IMR-90 (cell line): ENCODE results near the gene RAI14. TPM values are rescaled to one million over a fixed set of nuclear protein-coding genes. Genes with fewer than 3 reads are reported as not detected.

Experiments
- ATAC-seq: fragments of 200-7000 bp; cut with Tn5 transposase; 2 replicates; pipeline ENCODE4 v1.9.1; 2020; ENCODE audit warnings: low read depth, mild to moderate bottlenecking, moderate library complexity
- BruUV-seq: library from RNA; stranded (reverse); fragments of 400-500 nt; replicated peaks from 2 replicates; lab custom pipeline; 2021; lab: Mats Ljungman, UMichigan
- CTCF ChIA-PET: fragments of 300-600 bp; formaldehyde crosslinking; extraction: SDS; loops from one replicate; lab custom pipeline; 2021; ENCODE audit warnings: antibody characterized with exemption; lab: Yijun Ruan, JAX
- POLR2A ChIA-PET: fragments of 300-600 bp; sonication (Branson Sonifier 250); formaldehyde crosslinking; loops from one replicate; lab custom pipeline; 2022; ENCODE audit warnings: antibody characterized with exemption; ENCODE audit not compliant: unreplicated experiment; lab: Charles Lee
- DNase-seq: peaks from one replicate; pipeline ENCODE4 v3.0.0; 2013
- H2AFZ ChIP-seq: replicated peaks from 2 replicates; pipeline ENCODE3; 2013; ENCODE audit warnings: low read length, mild to moderate bottlenecking; ENCODE audit not compliant: poor library complexity
- H2AK5ac ChIP-seq: 2 replicates; pipeline ENCODE4 v1.6.1; 2013; ENCODE audit warnings: low read depth, low read length, inconsistent platforms
- H2AK9ac ChIP-seq: replicated peaks from 2 replicates; pipeline ENCODE3; 2013; ENCODE audit warnings: mild to moderate bottlenecking, low read depth, low read length, moderate library complexity; ENCODE audit not compliant: poor library complexity
- H2BK120ac ChIP-seq: 2 replicates; pipeline ENCODE4 v1.6.1; 2013; ENCODE audit warnings: low read depth, low read length, inconsistent platforms
- H2BK15ac ChIP-seq: 3 replicates; pipeline ENCODE4 v1.6.1; 2013; ENCODE audit warnings: low read depth, low read length, inconsistent platforms
- H2BK20ac ChIP-seq: 2 replicates; pipeline ENCODE4 v1.6.1; 2013; ENCODE audit warnings: low read depth, mild to moderate bottlenecking, inconsistent platforms, low read length, moderate library complexity
- H2BK5ac ChIP-seq: 2 replicates; pipeline ENCODE4 v1.6.1; 2013; ENCODE audit warnings: mild to moderate bottlenecking, low read depth, low read length, inconsistent platforms; ENCODE audit not compliant: poor library complexity, severe bottlenecking
- H3K14ac ChIP-seq: replicated peaks from 2 replicates; pipeline ENCODE4 v1.6.1; 2013; ENCODE audit warnings: low read depth, low read length, inconsistent platforms
- H3K18ac ChIP-seq: 2 replicates; pipeline ENCODE4 v1.6.1; 2013; ENCODE audit warnings: low read depth, low read length, control low read depth
- H3K23ac ChIP-seq: 2 replicates; pipeline ENCODE4 v1.6.1; 2013; ENCODE audit warnings: low read depth, low read length, inconsistent platforms
- H3K27ac ChIP-seq: 2 replicates; pipeline ENCODE4 v1.5.1; 2013; ENCODE audit warnings: mild to moderate bottlenecking, control low read depth, low read length; ENCODE audit not compliant: insufficient read depth
- H3K27me3 ChIP-seq: 2 replicates; pipeline ENCODE4 v1.6.1; 2013; ENCODE audit warnings: low read length; ENCODE audit not compliant: control insufficient read depth, insufficient read depth
- H3K36me3 ChIP-seq: 2 replicates; pipeline ENCODE4 v1.6.1; 2013; ENCODE audit warnings: low read length, mixed read lengths; ENCODE audit not compliant: control insufficient read depth, insufficient read depth
- H3K4ac ChIP-seq: 2 replicates; pipeline ENCODE4 v1.6.1; 2013; ENCODE audit warnings: low read depth, low read length, inconsistent platforms
- H3K4me1 ChIP-seq: 2 replicates; pipeline ENCODE4 v1.6.1; 2013; ENCODE audit warnings: low read length, mixed read lengths; ENCODE audit not compliant: control insufficient read depth, insufficient read depth
- H3K4me2 ChIP-seq: 2 replicates; pipeline ENCODE4 v1.6.1; 2013; ENCODE audit warnings: low read depth, mild to moderate bottlenecking, control low read depth, low read length, moderate library complexity
- H3K4me3 ChIP-seq: 2 replicates; pipeline ENCODE4 v1.5.1; 2013; ENCODE audit warnings: low read depth, mild to moderate bottlenecking, control low read depth, low read length, moderate library complexity; ENCODE audit not compliant: insufficient read depth
- H3K56ac ChIP-seq: 2 replicates; pipeline ENCODE4 v1.6.1; 2013; ENCODE audit warnings: low read length, inconsistent platforms; ENCODE audit not compliant: insufficient read depth; ENCODE audit errors: extremely low read depth
- H3K79me1 ChIP-seq, 2 experiments: 2 replicates each; pipeline ENCODE4 v1.6.1; 2013; ENCODE audit warnings: low read length in 2 of 2, inconsistent platforms in 1 of 2, low read depth in 1 of 2
- H3K9ac ChIP-seq: 2 replicates; pipeline ENCODE4 v1.6.1; 2013; ENCODE audit warnings: low read depth, low read length, control low read depth
- H3K9me1 ChIP-seq: 2 replicates; pipeline ENCODE4 v1.6.1; 2013; ENCODE audit warnings: low read length, inconsistent platforms; ENCODE audit not compliant: insufficient read depth
- H3K9me3 ChIP-seq: 2 replicates; pipeline ENCODE4 v1.6.1; 2013; ENCODE audit warnings: low read length; ENCODE audit not compliant: control insufficient read depth, insufficient read depth
- H4K20me1 ChIP-seq: 2 replicates; pipeline ENCODE4 v1.6.1; 2013; ENCODE audit warnings: low read length, inconsistent platforms; ENCODE audit not compliant: insufficient read depth
- H4K5ac ChIP-seq: 2 replicates; pipeline ENCODE4 v1.6.1; 2013; ENCODE audit warnings: mild to moderate bottlenecking, low read depth, low read length, control low read depth
- H4K8ac ChIP-seq, 2 experiments: 2 replicates each; pipeline ENCODE4 v1.6.1; 2013; ENCODE audit warnings: low read depth in 2 of 2, low read length in 2 of 2, control low read depth in 1 of 2, inconsistent platforms in 1 of 2
- H4K91ac ChIP-seq: 2 replicates; pipeline ENCODE4 v1.6.1; 2013; ENCODE audit warnings: low read depth, low read length, inconsistent platforms; ENCODE audit not compliant: insufficient read depth
- BHLHE40 ChIP-seq: fragments of 150-350 bp; IDR thresholded peaks from 2 replicates; pipeline ENCODE4 v1.6.1; 2016; ENCODE audit warnings: mild to moderate bottlenecking, low read depth, low read length
- CEBPB ChIP-seq: IDR thresholded peaks from 2 replicates; pipeline ENCODE4 v1.6.1; 2012; ENCODE audit warnings: low read depth, low read length, improper control_type of control experiment
- CHD1 ChIP-seq: IDR thresholded peaks from 2 replicates; pipeline ENCODE4 v1.6.1; 2012; ENCODE audit warnings: low read depth, low read length, improper control_type of control experiment
- CTCF ChIP-seq: conservative IDR thresholded peaks from 2 replicates; pipeline ENCODE4 v1.5.1; 2012; ENCODE audit warnings: mild to moderate bottlenecking, low read depth, low read length, improper control_type of control experiment
- ELK1 ChIP-seq: fragments of 150-350 bp; IDR thresholded peaks from 2 replicates; pipeline ENCODE4 v1.6.1; 2016; ENCODE audit warnings: low read depth, mild to moderate bottlenecking, low read length, moderate library complexity, borderline replicate concordance
- FOS ChIP-seq: fragments of 150-350 bp; IDR thresholded peaks from 2 replicates; pipeline ENCODE4 v1.6.1; 2016; ENCODE audit warnings: low read depth, low read length
- MAFK ChIP-seq: IDR thresholded peaks from 2 replicates; pipeline ENCODE4 v1.6.1; 2012; ENCODE audit warnings: low read depth, low read length, improper control_type of control experiment
- MAZ ChIP-seq: IDR thresholded peaks from 2 replicates; pipeline ENCODE4 v1.6.1; 2012; ENCODE audit warnings: low read depth, mild to moderate bottlenecking, low read length, improper control_type of control experiment, moderate library complexity, borderline replicate concordance
- MXI1 ChIP-seq: IDR thresholded peaks from 2 replicates; pipeline ENCODE4 v1.6.1; 2012; ENCODE audit warnings: low read depth, mild to moderate bottlenecking, low read length, moderate library complexity, borderline replicate concordance
- NFE2L2 ChIP-seq: fragments of 150-350 bp; IDR thresholded peaks from 2 replicates; pipeline ENCODE4 v1.6.1; 2016; ENCODE audit warnings: low read depth, mild to moderate bottlenecking, low read length
- POLR2A ChIP-seq: IDR thresholded peaks from 2 replicates; pipeline ENCODE4 v1.6.1; 2012; ENCODE audit warnings: mild to moderate bottlenecking, low read depth, low read length
- RAD21 ChIP-seq: IDR thresholded peaks from 2 replicates; pipeline ENCODE4 v1.6.1; 2012; ENCODE audit warnings: low read length, improper control_type of control experiment
- RCOR1 ChIP-seq: IDR thresholded peaks from 2 replicates; pipeline ENCODE4 v1.6.1; 2012; ENCODE audit warnings: mild to moderate bottlenecking, low read length, improper control_type of control experiment; ENCODE audit not compliant: insufficient replicate concordance
- RFX5 ChIP-seq: IDR thresholded peaks from 2 replicates; pipeline ENCODE4 v1.8.0; 2012; ENCODE audit warnings: low read depth, mild to moderate bottlenecking, low read length, moderate library complexity
- SMC3 ChIP-seq: fragments of 150-350 bp; IDR thresholded peaks from 2 replicates; pipeline ENCODE4 v1.6.1; 2016; ENCODE audit warnings: low read depth, mild to moderate bottlenecking, antibody characterized with exemption, low read length, moderate library complexity
- USF2 ChIP-seq: fragments of 150-350 bp; IDR thresholded peaks from 2 replicates; pipeline ENCODE4 v1.6.1; 2017; ENCODE audit warnings: mild to moderate bottlenecking, antibody characterized with exemption, low read length, low read depth
- WGBS, 2 experiments: methylation state at CpG; one replicate each; pipeline versions ENCODE4 v1.1.5 to v1.1.7; 2013; ENCODE audit warnings: missing lambda C conversion rate in 2 of 2; ENCODE audit not compliant: insufficient read length in 1 of 2; ENCODE audit errors: extremely low coverage in 2 of 2; 5-methylcytosine and 5-hydroxymethylcytosine counted together
- dilution Hi-C: fragments of 300-500 bp; cut with HindIII; formaldehyde crosslinking; loops from one replicate; pipeline ENCODE4 v1.14.3; 2018; ENCODE audit warnings: low sequenced_read_pairs; ENCODE audit not compliant: unreplicated experiment
- in situ Hi-C: fragments of 300-500 bp; cut with MboI; formaldehyde crosslinking; loops from 3 replicates; pipeline ENCODE4 v1.14.3; 2019; ENCODE audit warnings: low sequenced_read_pairs, inconsistent platforms, mixed read lengths
- intact Hi-C: fragments of 100-400 bp; cut with micrococcal nuclease; formaldehyde crosslinking; loops from 2 replicates; pipeline ENCODE4 v1.10.0; 2022
- polyA plus RNA-seq, 3 experiments: library from polyadenylated mRNA; depleted of rRNA; stranded (reverse); fragments of >200 nt; gene quantifications; 2 replicates each; pipeline ENCODE4 v1.2.3, GENCODE V29; 2012; ENCODE audit warnings: low replicate concordance in 1 of 3
- total RNA-seq: library from RNA; depleted of rRNA; stranded (reverse); fragments of >200 nt; gene quantifications from 2 replicates; pipeline ENCODE4 v1.2.3, GENCODE V29; 2012

The RAI14 gene
- total and polyA plus RNA-seq, 2 of the 4 experiments (the other 2 are of a cell fraction) = 221 to 267 TPM

- no CpG with 5 or more reads among the region's 2 CpGs for WGBS, 2 experiments
- TF ChIP-seq CTCF (no peak), POLR2A (no peak), SMC3 (no peak), NFE2L2 (no peak), RCOR1 (no peak), RFX5 (no peak), RAD21 (no peak), USF2 (no peak), CHD1 (no peak), FOS (no peak), CEBPB (no peak), ELK1 (no peak), MAFK (no peak), BHLHE40 (no peak), MXI1 (no peak), MAZ (no peak)
These were observed 118.0 kb downstream of the RAI14 start for GRCh38 chr5:34774139-34774538.

More at GRCh38 chr5:34774139-34774538, 118.0 kb downstream of the RAI14 start:
- no peak overlapping the region for H2AFZ ChIP-seq
- dilution Hi-C loops (no loop called here), intact Hi-C loops (no loop called here), in situ Hi-C loops (no loop called here)
- H3K9ac ChIP-seq = no peak overlapping the region
- no peak overlapping the region for H3K4me3 ChIP-seq
- no peak overlapping the region for H2BK15ac ChIP-seq
- H2BK5ac ChIP-seq = no peak overlapping the region
- no peak for DNase-seq
- peaks cover 10% of the 10 kb centered on the region for H3K9me1 ChIP-seq
- H2BK20ac ChIP-seq = no peak overlapping the region
- H3K23ac ChIP-seq = no peak overlapping the region
- no peak overlapping the region for H3K4me2 ChIP-seq
- ChIA-PET POLR2A (no interaction called here), CTCF (no interaction called here)
- no peak overlapping the region for H4K8ac ChIP-seq
- no peak overlapping the region for H4K5ac ChIP-seq
- H3K79me1 ChIP-seq = peaks cover 43 to 81% of the 10 kb centered on the region in 2 experiments
- no peak for ATAC-seq
- no peak overlapping the region for H3K27ac ChIP-seq
- H4K20me1 ChIP-seq = peaks cover 54% of the 10 kb centered on the region
- no peak overlapping the region for H2AK5ac ChIP-seq
- H3K4me1 ChIP-seq = peaks cover 10% of the 10 kb centered on the region
- no TSS peak for BruUV-seq
- H3K18ac ChIP-seq = no peak overlapping the region
- H3K36me3 ChIP-seq = peaks cover 10% of the 10 kb centered on the region
- no peak overlapping the region for H3K14ac ChIP-seq
- H3K27me3 ChIP-seq = no peaks in the 10 kb centered on the region
- no peak overlapping the region for H3K56ac ChIP-seq
- no peak overlapping the region for H2BK120ac ChIP-seq
- no peak overlapping the region for H2AK9ac ChIP-seq
- no peak overlapping the region for H3K4ac ChIP-seq
- no peaks in the 10 kb centered on the region for H3K9me3 ChIP-seq
- H4K91ac ChIP-seq = no peak overlapping the region
